Activated effector memory CD4-positive, alpha-beta T cell treated with Interleukin-2 at 50 U/mL for 16 hours (primary cell): ENCODE measurements around the gene ARHGAP25.

Source experiments
- DNase-seq: peaks from one replicate; pipeline ENCODE4 v3.0.0-alpha.2; 2020

Gene ARHGAP25

DNA sequence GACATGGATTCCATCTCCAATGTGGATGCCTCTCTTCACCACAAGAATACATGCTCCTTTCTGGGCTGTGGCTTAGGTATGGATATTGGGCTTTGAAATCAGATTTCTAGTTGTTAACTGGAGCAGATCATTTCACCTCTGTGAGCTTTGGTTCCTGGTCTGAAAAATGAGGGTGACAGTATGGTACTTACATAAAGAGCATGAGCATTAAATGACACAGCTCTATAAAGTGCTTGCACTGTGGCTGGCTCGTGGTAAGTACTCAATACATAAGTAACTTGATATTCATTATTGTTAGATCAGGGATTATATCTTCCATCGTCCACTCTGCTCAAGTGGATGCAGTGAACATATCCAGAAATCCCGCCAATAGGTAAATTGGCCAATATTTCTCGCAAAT, 33.4 kb downstream of the ARHGAP25 start:
- no peak for DNase-seq

GRCh38 chr2:68768461-68768860, 33.9 kb downstream of the ARHGAP25 start:
- no peak for DNase-seq

DNA sequence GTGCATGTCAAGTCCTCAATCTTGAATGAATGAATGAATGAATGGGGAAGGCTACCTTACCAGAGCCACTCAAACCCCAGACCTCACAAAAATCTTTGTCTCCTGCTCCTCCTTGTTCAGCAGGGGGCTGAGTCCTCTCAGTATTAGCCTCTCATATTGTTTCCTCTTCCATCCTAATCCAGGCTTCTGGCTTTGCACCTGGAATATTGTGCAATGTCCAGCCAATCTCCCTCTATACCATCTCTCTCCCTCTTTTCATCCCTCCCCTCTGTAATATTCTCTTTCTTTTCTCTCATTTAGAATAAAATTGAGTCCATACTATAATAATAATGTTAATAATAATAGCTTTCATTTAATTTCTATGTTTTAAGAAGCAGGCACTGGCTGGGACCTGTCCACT, 34.3 kb downstream of the ARHGAP25 start:
- no peak for DNase-seq

DNA sequence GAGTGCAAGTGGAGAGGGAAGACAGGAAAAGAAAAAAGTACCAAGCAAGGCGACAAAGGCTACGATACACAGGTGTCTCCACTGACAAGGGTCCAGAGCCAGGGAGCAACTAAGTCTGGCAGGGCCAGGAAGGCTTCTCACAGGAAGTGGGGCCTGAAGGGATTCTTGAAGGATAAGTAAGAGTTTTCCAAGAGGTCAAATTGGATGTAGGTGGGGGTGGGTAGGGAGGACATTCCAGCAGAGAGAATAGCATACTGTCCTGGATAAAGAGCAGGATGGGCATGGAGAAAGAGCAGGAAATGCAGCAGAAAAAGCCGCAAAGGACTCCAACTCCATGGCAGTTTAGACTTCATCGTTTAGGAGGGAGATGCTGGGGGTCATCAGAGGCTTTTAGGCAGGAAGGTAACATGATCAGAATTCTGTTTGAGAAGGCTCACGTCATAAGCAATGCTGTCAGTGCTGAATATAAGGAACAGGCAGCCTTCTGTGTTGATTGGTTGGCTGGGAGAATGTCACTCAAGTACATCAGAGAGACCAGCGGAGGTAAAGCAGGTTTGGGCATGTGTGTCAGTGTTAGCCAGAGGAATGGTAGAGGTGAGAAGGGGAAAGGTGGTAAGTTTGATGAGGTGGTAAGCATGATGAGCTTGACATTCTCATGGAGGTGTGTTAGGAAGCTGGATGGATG, 35.1 kb downstream of the ARHGAP25 start:
- no peak for DNase-seq

DNA sequence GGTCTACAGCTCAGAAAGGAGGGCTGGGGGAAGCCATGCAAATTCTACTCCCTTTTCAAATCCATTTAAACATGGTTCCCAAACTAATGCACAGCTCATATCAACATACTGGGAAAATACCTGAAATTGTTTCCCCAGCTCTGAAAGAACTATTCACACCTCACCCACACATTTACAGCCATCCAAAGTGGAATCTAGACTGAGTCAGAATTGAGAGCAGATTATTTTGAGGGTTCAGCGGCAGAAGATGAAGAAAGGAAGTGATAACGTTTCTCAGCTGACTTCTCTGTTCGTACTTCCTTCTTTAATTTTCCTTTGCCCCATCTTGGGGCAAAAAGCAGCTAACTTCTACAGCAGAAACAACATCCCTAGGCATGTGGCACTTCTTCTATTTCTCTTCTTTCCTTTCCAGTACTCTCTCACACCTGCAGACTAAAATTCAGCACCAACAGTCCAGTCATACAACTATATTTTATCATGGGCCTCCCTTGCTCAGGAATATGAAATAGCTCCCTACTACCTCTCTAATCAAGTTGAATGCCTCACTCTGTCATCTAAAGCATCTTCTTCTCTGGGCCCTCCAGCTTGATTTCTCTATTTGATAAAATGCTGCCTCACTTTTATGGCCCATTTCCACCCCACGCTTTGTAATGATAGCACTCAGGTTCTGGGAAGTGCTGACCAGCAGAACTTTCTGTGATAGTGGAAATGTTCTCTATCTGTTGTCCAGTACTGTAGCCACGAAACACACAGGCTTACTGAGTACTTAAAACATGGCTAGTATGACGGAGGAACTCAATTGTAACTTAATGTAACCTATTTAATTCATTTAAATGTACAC, 35.9 kb downstream of the ARHGAP25 start:
- no peak for DNase-seq

- no peak for DNase-seq
These were observed 36.7 kb downstream of the ARHGAP25 start for GRCh38 chr2:68771211-68771751.

DNA sequence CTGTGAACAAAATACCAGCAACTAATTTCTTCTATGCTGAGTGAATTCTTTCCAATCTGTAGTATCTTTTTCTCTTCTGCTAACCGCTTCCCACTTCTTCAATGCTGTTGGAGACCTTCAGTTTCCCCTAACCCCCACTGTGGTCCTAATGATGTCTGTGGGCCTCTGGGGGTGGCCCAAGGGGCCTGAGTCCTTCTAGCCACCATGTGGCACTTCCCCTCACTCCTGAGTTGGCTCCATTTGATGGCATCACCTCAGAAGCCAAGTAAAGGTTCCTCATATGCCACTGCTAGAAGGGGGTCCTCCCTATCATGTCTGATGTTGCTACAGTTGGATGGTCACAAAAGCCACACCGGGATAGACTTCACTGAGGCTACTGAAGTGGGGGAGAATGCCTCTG, 37.5 kb downstream of the ARHGAP25 start:
- DNase-seq, result no peak

DNA sequence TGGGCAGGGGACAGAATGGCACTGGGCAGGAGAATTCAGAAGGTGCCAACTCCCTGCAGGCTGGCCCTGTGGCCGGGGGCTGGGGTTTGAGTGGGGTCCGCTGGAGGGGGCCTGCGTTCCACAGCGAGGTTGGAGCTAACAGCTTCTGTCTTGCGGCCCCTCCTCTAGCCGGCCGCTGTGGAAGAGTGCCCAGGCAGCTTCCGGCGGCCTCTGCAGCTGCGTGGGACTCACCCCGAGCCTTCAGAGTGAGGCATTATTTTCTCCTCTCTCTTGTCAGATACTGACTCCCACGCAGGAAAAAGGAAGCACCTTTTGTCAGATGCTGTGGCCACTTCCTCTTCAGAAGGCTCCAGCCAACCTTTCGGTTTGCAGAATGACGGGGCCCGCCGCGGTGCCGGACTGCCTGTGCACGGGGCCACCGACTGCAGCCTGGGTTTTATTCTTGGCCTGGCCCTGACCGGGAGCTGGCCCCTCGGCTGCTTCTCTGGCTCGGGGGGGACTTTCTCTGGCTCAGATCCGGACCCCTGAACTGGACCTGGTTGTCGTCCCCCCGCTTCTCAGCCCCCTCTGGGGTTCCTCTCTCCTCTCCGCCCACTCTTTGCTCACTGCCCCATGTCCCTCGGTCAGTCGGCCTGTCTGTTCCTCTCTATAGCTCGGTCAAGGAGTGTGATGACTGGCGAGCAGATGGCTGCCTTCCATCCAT, 40.1 kb downstream of the ARHGAP25 start:
- DNase-seq, result peak; percentile 38

GRCh38 chr2:68775272-68775842, 40.7 kb downstream of the ARHGAP25 start:
- no peak for DNase-seq

GRCh38 chr2:68776124-68776523, 41.5 kb downstream of the ARHGAP25 start:
- no peak for DNase-seq

- no peak for DNase-seq
These were observed 45.0 kb downstream of the ARHGAP25 start for GRCh38 chr2:68779595-68779994.

DNA sequence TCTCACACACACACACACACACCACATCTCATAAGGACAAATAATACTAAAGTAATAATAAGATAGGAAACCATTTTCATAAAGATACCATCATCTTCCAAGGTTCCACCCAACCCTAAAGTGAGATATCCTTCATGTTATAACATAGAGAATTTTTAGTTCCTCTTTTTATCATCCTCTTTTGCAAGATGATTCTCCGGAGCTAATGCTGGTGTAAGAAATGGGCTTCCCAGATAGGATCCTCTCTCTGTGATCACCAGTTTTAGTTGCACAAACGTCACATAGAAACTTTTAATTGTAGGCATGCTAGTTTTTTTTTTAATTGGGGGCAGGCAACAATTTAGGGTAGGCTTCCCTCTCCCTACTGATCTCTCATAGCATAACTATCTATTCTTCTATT, 49.6 kb downstream of the ARHGAP25 start:
- no peak for DNase-seq

DNA sequence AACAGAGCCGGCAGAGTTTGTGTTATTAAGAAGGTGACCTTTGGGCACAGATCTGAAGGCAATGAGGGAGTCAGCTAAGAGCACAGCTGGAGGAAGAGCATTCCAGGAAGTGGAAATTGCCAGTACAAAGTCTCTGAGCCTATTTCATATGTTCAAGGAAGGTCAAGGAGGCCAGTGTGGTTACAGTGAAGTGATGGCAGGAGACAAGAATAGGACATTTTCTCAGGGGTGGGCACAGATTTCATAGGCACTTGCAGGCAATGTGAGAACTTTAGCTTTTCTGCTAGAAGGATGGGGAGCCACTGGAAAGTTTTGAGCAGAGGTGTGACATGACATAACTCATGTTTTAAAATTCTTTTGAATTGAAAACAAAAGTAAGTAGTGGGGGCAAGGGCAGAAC, 50.3 kb downstream of the ARHGAP25 start:
- no peak for DNase-seq

DNA sequence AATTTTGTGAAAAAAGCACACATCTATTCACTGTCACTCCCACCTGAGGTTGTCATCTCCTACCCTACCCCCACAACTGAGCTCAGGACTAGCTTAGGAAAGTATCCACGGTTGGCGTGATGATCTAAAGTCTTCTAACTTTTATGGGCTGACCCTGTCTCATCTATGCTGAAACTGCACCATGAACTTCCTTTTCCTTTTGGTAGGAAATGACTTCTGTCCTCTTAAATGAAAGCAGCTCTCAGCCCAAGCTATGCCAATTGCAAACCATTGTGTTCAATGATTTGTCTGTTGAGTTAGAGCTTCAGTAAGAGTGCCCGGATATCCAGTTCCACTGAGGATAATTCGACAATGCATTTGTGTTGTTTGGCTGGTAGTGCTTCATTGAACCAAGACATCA, 52.7 kb downstream of the ARHGAP25 start:
- DNase-seq, result no peak

DNA sequence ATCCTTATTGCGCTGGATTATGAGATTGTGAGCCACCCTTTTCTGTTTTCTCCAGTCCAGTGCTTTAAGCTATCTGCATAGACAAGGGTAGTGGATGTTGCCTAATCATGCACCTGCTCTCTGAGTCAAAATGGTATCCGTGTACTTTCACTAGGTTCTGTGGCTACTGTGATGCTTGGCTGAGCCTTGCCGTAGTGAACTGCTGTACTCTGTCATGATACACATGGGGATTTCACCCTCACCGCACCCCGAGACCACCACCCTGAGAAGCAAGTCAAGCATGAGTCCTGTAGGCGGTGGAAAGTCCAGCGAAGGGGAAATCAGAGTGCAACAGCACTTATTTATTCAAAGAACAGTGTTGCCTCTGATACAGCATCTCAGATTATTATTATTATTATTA, 55.0 kb downstream of the ARHGAP25 start:
- DNase-seq, result no peak

DNA sequence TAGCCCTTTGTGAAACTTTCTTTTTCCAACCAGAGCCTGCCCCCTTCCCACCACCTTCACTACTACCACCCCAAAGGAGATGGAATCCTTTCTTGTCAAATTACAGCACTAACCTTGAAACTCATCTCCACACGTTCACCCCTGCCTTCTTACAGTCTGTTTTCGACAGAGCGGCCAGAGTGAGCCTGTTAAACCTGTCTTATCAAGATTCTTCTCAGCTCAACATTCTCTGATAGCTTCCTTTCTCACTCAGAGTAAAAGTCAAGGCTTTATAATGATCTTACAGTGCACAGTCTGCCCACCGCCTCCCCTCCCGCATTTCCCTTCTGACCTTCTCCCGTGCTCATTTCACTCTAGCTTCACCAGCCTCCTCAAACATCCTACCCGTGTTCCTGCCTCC, 56.0 kb downstream of the ARHGAP25 start:
- no peak for DNase-seq

DNA sequence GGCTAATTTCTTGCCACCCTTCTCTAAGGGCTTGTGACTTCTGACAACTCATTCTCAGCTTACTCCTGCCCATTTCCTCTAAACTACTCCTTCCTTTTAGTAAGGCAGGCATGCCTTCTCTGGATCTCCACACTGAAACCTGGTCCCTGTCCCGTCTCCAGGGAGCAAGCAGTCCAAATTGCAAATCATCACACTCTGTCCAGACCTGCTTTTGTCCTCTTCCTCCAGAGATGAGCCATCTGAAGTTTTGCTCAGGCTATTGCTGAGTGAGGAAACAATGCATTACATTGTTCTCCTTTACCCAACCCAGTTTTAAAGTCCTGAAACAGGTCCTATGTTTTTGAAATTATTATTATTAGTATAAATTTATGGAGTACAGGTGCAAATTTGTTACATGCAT, 57.3 kb downstream of the ARHGAP25 start:
- DNase-seq, result no peak

DNA sequence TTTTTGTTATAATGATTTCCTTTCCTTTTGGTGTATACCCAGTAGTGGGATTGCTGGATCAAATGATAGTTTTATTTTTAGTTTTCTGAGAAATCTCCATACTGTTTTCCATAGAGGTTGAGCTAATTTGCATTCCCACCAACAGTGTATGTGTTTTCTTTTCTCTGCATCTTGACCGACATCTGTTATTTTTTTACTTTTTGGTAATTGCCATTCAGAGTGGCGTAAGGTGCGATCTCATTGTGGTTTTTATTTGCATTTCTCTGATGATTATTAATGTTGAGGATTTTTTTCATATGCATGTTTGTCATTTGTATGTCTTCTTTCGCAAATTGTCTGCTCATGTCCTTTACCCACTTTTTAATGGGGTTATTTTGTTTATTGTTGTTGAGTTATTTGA, 58.1 kb downstream of the ARHGAP25 start:
- DNase-seq, result no peak

- DNase-seq, result no peak
These were observed 61.8 kb downstream of the ARHGAP25 start for GRCh38 chr2:68796295-68796905.

- no peak for DNase-seq
These were observed 64.0 kb downstream of the ARHGAP25 start for GRCh38 chr2:68798569-68798968.

DNA sequence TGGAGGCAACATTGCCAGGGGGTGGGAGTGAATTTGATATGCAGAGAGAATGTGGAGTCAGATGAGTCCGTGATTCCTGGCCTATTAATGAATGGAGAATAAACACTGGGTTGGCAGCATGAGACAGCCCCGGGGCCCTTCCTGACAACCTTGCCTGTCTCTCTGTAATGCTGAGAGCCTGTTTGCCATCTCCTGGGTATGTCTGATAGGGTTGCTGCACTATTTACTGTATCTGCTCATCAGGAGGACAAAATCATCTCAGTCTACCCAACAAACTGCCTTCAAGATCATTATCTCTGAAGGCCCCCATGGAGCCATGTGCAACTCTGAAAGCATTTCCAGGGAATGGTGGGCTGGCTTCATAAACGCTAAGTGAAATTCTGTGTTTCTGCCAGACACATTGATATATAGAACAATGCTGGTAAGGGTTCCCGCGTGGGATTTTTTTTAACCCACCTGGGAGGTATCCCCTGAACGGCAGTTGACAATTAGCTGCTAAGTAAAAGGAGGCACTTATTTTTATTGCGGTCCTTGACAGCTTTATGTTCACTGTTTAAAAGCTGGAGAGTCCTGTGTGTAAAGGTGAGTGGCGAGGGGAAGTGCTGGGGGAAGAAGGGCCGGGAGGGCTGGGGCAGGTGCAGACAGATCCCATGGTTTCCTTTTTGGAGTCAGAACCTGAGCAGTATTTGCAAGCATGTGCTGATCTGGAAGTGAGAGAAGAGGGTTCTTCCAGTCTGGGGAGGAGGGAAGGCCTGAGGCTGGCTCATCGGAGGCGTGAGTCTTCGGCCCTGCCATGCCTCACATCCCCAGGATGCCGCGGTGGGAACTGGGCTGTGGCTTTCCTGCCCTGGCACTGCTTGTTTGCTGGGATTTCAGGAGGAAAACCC, 64.8 kb downstream of the ARHGAP25 start:
- no peak for DNase-seq

DNA sequence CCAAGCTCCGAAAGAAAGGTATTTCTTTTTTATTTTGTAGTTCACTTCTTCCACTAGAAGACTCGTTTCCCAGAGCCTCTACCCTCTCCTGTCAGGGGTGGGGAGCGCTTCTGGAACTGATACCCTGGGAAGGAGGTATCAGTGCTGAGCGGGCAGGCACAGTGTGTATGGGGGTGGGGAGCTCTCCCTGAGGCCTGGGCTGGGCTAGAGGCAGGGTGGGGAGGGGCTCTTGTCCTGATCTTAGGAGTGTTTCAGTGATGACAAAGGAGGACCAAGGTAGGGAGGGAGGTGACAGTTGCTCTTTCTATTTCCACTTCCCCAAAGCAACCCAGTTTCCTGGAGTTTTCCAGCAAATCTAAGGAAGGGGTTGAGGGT, 65.4 kb downstream of the ARHGAP25 start:
- DNase-seq, result no peak
